ENCODE results near the gene GALNT16.

DNA sequence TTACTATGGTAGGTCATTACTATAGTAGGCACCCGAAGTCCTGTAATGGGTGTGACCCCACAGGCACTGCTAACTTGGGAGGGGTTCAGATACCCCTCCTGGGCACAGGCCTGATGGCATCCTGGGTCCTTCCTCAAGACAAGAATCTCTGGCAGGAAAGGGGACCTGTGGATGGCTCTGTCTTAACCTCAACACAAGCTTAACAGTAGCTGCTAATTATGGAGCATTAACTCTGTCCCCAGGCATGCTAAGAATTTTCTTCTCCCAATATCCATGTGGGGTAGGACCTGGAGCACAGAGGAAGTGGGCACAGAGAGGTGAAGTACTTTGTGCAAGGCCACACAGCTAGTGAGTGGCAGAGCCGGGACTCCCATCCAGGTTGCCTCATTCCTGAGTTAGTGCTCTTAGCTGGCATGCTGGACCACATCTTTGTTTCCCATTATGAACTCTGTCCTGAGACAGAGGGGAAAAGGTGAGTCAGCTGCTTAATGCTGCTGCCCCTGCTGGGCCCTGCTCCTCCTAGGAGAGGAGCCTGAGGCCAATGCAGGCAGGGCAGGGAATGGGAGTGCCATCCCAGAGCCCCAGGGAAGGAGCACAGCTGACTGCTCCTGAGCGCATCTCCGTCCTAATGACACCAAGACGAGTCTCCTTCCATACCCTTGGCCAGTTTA, 32.1 kb downstream of the GALNT16 start:
- TF ChIP-seq, protein P1, sequence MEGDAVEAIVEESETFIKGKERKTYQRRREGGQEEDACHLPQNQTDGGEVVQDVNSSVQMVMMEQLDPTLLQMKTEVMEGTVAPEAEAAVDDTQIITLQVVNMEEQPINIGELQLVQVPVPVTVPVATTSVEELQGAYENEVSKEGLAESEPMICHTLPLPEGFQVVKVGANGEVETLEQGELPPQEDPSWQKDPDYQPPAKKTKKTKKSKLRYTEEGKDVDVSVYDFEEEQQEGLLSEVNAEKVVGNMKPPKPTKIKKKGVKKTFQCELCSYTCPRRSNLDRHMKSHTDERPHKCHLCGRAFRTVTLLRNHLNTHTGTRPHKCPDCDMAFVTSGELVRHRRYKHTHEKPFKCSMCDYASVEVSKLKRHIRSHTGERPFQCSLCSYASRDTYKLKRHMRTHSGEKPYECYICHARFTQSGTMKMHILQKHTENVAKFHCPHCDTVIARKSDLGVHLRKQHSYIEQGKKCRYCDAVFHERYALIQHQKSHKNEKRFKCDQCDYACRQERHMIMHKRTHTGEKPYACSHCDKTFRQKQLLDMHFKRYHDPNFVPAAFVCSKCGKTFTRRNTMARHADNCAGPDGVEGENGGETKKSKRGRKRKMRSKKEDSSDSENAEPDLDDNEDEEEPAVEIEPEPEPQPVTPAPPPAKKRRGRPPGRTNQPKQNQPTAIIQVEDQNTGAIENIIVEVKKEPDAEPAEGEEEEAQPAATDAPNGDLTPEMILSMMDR (IDR thresholded peaks at IDR 0.05), result no peak
- TF ChIP-seq POLR2A (IDR thresholded peaks at IDR 0.05) (no peak), POLR2AphosphoS5 (IDR thresholded peaks at IDR 0.05) (no peak)
